ENCODE measurements around the gene FRY. TPM values are rescaled to one million over a fixed set of nuclear protein-coding genes. Genes with fewer than 3 reads are reported as not detected.

The FRY gene
- total RNA-seq, 4 donors from 2014 or later = 6.7 to 106 (median 14.1) TPM

GRCh38 chr13:32173881-32174280, 142.3 kb downstream of the FRY start:
- Histone ChIP-seq H3K36me3 (no peaks in the 10 kb centered on the region), H3K27me3 (no peaks in the 10 kb centered on the region), H3K9me3 (no peaks in the 10 kb centered on the region), H3K4me3 (no peak overlapping the region), H3K27ac (no peak overlapping the region), H3K4me1 (no peaks in the 10 kb centered on the region)
- no peak for DNase-seq
- TF ChIP-seq POLR2A (IDR thresholded peaks at IDR 0.05) (no peak), CTCF (IDR thresholded peaks at IDR 0.05) (no peak)

- Histone ChIP-seq H3K9me3 (no peaks in the 10 kb centered on the region), H3K36me3 (no peaks in the 10 kb centered on the region), H3K4me3 (no peak overlapping the region), H3K27ac (no peak overlapping the region), H3K4me1 (no peaks in the 10 kb centered on the region), H3K27me3 (no peaks in the 10 kb centered on the region)
- TF ChIP-seq CTCF (IDR thresholded peaks at IDR 0.05) = no peak
- no peak for DNase-seq
Measured at GRCh38 chr13:32174366-32174765, 142.8 kb downstream of the FRY start.

GRCh38 chr13:32175307-32175706, 143.7 kb downstream of the FRY start:
- Histone ChIP-seq H3K36me3 (no peaks in the 10 kb centered on the region), H3K27ac (no peak overlapping the region), H3K27me3 (no peaks in the 10 kb centered on the region), H3K9me3 (no peaks in the 10 kb centered on the region), H3K4me3 (no peak overlapping the region), H3K4me1 (no peaks in the 10 kb centered on the region)
- TF ChIP-seq CTCF (IDR thresholded peaks at IDR 0.05) (no peak), POLR2A (IDR thresholded peaks at IDR 0.05) (no peak)
- no peak for DNase-seq

- H3K4me1 ChIP-seq = no peaks in the 10 kb centered on the region
- no peak for DNase-seq
- H3K9me3 ChIP-seq = no peaks in the 10 kb centered on the region
- H3K27me3 ChIP-seq = no peaks in the 10 kb centered on the region
- H3K36me3 ChIP-seq = no peaks in the 10 kb centered on the region
- H3K4me3 ChIP-seq = no peak overlapping the region
- no peak for TF ChIP-seq CTCF (IDR thresholded peaks at IDR 0.05)
- no peak for TF ChIP-seq POLR2A (IDR thresholded peaks at IDR 0.05)
- H3K27ac ChIP-seq = no peak overlapping the region
Measured at GRCh38 chr13:32175943-32176342, 144.4 kb downstream of the FRY start.

GRCh38 chr13:32176696-32177095, 145.1 kb downstream of the FRY start:
- TF ChIP-seq POLR2A (IDR thresholded peaks at IDR 0.05) = no peak
- no peak for TF ChIP-seq CTCF (IDR thresholded peaks at IDR 0.05)
- Histone ChIP-seq H3K9me3 (no peaks in the 10 kb centered on the region), H3K27ac (no peak overlapping the region), H3K4me1 (no peaks in the 10 kb centered on the region), H3K27me3 (no peaks in the 10 kb centered on the region), H3K4me3 (no peak overlapping the region), H3K36me3 (no peaks in the 10 kb centered on the region)
- DNase-seq = no peak

- Histone ChIP-seq H3K4me3 (no peak overlapping the region), H3K27ac (no peak overlapping the region), H3K27me3 (no peaks in the 10 kb centered on the region), H3K4me1 (no peaks in the 10 kb centered on the region), H3K36me3 (no peaks in the 10 kb centered on the region), H3K9me3 (no peaks in the 10 kb centered on the region)
- TF ChIP-seq CTCF (IDR thresholded peaks at IDR 0.05) = no peak
- no peak for TF ChIP-seq POLR2A (IDR thresholded peaks at IDR 0.05)
- no peak for DNase-seq
Measured at GRCh38 chr13:32178763-32179162, 147.2 kb downstream of the FRY start.

Measured in Peyer's patch (tissue), 4 donors.